Right renal pelvis (tissue), 4 donors: ENCODE results near the gene SLC4A4. TPM values are rescaled to one million over a fixed set of nuclear protein-coding genes. Genes with fewer than 3 reads are reported as not detected.
"Not testable (repeated sequence)": the region's sequence is repeated elsewhere in the genome, so short reads cannot be mapped to it uniquely, and the experiment has no call there.

ENCODE experiments used
- DNase-seq, 4 donors: peaks; one replicate each; pipeline ENCODE4 v3.0.0-alpha.2; 2013; ENCODE audit warnings: low read depth in 4 of 4, low spot score in 3 of 4, missing footprints in 1 of 4
- polyA plus RNA-seq, 4 donors: library from polyadenylated mRNA; unstranded; fragments of 120-200 nt; gene quantifications; one replicate each; pipeline ENCODE4 v1.2.1, GENCODE V29; 2013; ENCODE audit not compliant: insufficient read length in 4 of 4

The SLC4A4 gene
- polyA plus RNA-seq, 4 donors, result 64.4 to 90.9 (median 73.1) TPM

GRCh38 chr4:71406459-71406963 is 67.7 kb downstream of the SLC4A4 start:
- DNase-seq, result no peak

GRCh38 chr4:71408961-71409360 is 70.1 kb downstream of the SLC4A4 start:
- DNase-seq, result not testable (repeated sequence)

GRCh38 chr4:71411981-71412380 is 73.2 kb downstream of the SLC4A4 start:
- no peak for DNase-seq

GRCh38 chr4:71415491-71415890 is 76.7 kb downstream of the SLC4A4 start:
- no peak for DNase-seq

- no peak for DNase-seq
Observed at GRCh38 chr4:71417150-71417549, 78.3 kb downstream of the SLC4A4 start.

GRCh38 chr4:71426381-71427042 is 87.7 kb downstream of the SLC4A4 start:
- DNase-seq, result no peak

- DNase-seq, result no peak
Observed at GRCh38 chr4:71429106-71429505, 90.3 kb downstream of the SLC4A4 start.

- DNase-seq, result no peak
Observed at GRCh38 chr4:71429962-71430361, 91.1 kb downstream of the SLC4A4 start.

GRCh38 chr4:71430609-71431008 is 91.8 kb downstream of the SLC4A4 start:
- no peak for DNase-seq

GRCh38 chr4:71440612-71441011 is 101.8 kb downstream of the SLC4A4 start:
- no peak for DNase-seq

- DNase-seq, result no peak
Observed at GRCh38 chr4:71441186-71442169, 102.7 kb downstream of the SLC4A4 start.

- DNase-seq, result no peak
Observed at GRCh38 chr4:71442336-71442735, 103.5 kb downstream of the SLC4A4 start.

- DNase-seq, result peak in 1 of 4 donors; percentile 33
Observed at GRCh38 chr4:71444395-71444794, 105.6 kb downstream of the SLC4A4 start.

- DNase-seq, result no peak
Observed at GRCh38 chr4:71445811-71446210, 107.0 kb downstream of the SLC4A4 start.

GRCh38 chr4:71446479-71447081 is 107.8 kb downstream of the SLC4A4 start:
- no peak for DNase-seq

GRCh38 chr4:71449040-71449439 is 110.2 kb downstream of the SLC4A4 start:
- DNase-seq, result no peak

GRCh38 chr4:71449878-71450277 is 111.1 kb downstream of the SLC4A4 start:
- DNase-seq, result no peak

- DNase-seq, result no peak
Observed at GRCh38 chr4:71453531-71453930, 114.7 kb downstream of the SLC4A4 start.

- no peak for DNase-seq
Observed at GRCh38 chr4:71456841-71457240, 118.0 kb downstream of the SLC4A4 start.

- no peak for DNase-seq
Observed at GRCh38 chr4:71460371-71460770, 121.6 kb downstream of the SLC4A4 start.

GRCh38 chr4:71461422-71461821 is 122.6 kb downstream of the SLC4A4 start:
- no peak for DNase-seq
